Endothelial cell of umbilical vein (primary cell): ENCODE data around the gene RBSN. TPM values are rescaled to one million over a fixed set of nuclear protein-coding genes. Genes with fewer than 3 reads are reported as not detected.
"Not testable (repeated sequence)": the region's sequence is repeated elsewhere in the genome, so short reads cannot be mapped to it uniquely, and the experiment has no call there.

ENCODE experiments used
- BruUV-seq: library from RNA; stranded (reverse); fragments of 400-500 nt; replicated peaks from 2 replicates; lab custom pipeline; 2021; lab: Mats Ljungman, UMichigan
- CTCF ChIA-PET: fragments of 300-600, 350-600 bp; sonication (Branson Sonifier 250); formaldehyde crosslinking; loops from one replicate; lab custom pipeline; 2021; ENCODE audit warnings: antibody characterized with exemption, inconsistent platforms; lab: Charles Lee
- POLR2A ChIA-PET: fragments of 300-600, 350-600 bp; sonication (Branson Sonifier 250); formaldehyde crosslinking; loops from one replicate; lab custom pipeline; 2021; ENCODE audit warnings: antibody characterized with exemption, inconsistent platforms; lab: Charles Lee
- DNase-seq: peaks from one replicate; pipeline ENCODE4 v3.0.0-alpha.2; 2011; ENCODE audit warnings: low read depth, low spot score
- FAIRE-seq: peaks from 2 replicates; lab custom pipeline; 2011; peaks lifted over from hg19 to GRCh38; lab: Jason Lieb, UNC
- H2AFZ ChIP-seq: 2 replicates; pipeline ENCODE4 v1.6.0; 2012; ENCODE audit warnings: low read depth, low read length, control low read depth, inconsistent platforms
- H3K27ac ChIP-seq: 2 replicates; pipeline ENCODE4 v1.5.1; 2011; ENCODE audit warnings: low read depth, mild to moderate bottlenecking, control low read depth, low read length, moderate library complexity; ENCODE audit not compliant: insufficient read depth
- H3K27me3 ChIP-seq, 2 experiments: 2 replicates each; pipeline versions ENCODE4 v1.6.0 to v1.6.1; 2011; ENCODE audit warnings: low read length in 2 of 2, mixed read lengths in 1 of 2; ENCODE audit not compliant: control insufficient read depth in 2 of 2, insufficient read depth in 2 of 2
- H3K36me3 ChIP-seq, 2 experiments: 2 replicates in 1 of 2; 3 replicates in 1 of 2; pipeline ENCODE4 v1.5.1; 2011; ENCODE audit warnings: low read length in 2 of 2, mild to moderate bottlenecking in 1 of 2, moderate library complexity in 1 of 2; ENCODE audit not compliant: control insufficient read depth in 2 of 2, insufficient read depth in 2 of 2; ENCODE audit errors: extremely low read depth in 1 of 2
- H3K4me1 ChIP-seq: 3 replicates; pipeline ENCODE4 v1.5.1; 2011; ENCODE audit warnings: mild to moderate bottlenecking, low read length; ENCODE audit not compliant: control insufficient read depth, insufficient read depth; ENCODE audit errors: extremely low read depth
- H3K4me2 ChIP-seq: 2 replicates; pipeline ENCODE4 v1.6.1; 2011; ENCODE audit warnings: low read length, control low read depth, mixed read lengths; ENCODE audit not compliant: insufficient read depth
- H3K4me3 ChIP-seq, 3 experiments: fragments of 200-600 bp in 1 of 3; sonication (generic), shearing (Covaris generic) in 1 of 3; replicated peaks in 1 of 3; 2 replicates each; pipeline ENCODE4 v1.5.1; 2011 to 2016; ENCODE audit warnings: control low read depth in 3 of 3, low read length in 3 of 3, mild to moderate bottlenecking in 2 of 3, inconsistent platforms in 1 of 3, low read depth in 1 of 3, moderate library complexity in 1 of 3; ENCODE audit not compliant: insufficient read depth in 1 of 3
- H3K79me2 ChIP-seq: 2 replicates; pipeline ENCODE4 v1.6.0; 2012; ENCODE audit warnings: low read length, inconsistent platforms; ENCODE audit not compliant: control insufficient read depth, insufficient read depth
- H3K9ac ChIP-seq: replicated peaks from 2 replicates; pipeline ENCODE3; 2011; ENCODE audit warnings: low read length, control low read depth; ENCODE audit not compliant: insufficient read depth; ENCODE audit errors: extremely low read depth
- H3K9me1 ChIP-seq: replicated peaks from 3 replicates; pipeline ENCODE4 v1.6.0; 2011; ENCODE audit warnings: mild to moderate bottlenecking, low read length; ENCODE audit not compliant: control insufficient read depth, insufficient read depth; ENCODE audit errors: extremely low read depth
- H3K9me3 ChIP-seq: replicated peaks from 2 replicates; pipeline ENCODE4 v1.5.1; 2012; ENCODE audit warnings: low read length, inconsistent platforms; ENCODE audit not compliant: control insufficient read depth, insufficient read depth
- H4K20me1 ChIP-seq: replicated peaks from 2 replicates; pipeline ENCODE3; 2011; ENCODE audit warnings: mild to moderate bottlenecking, low read length; ENCODE audit not compliant: control insufficient read depth, insufficient read depth; ENCODE audit errors: extremely low read depth
- EZH2 ChIP-seq: IDR thresholded peaks from 2 replicates; pipeline ENCODE4 v1.6.1; 2012; ENCODE audit warnings: borderline replicate concordance, low read depth, mild to moderate bottlenecking, moderate library complexity, low read length, inconsistent platforms; ENCODE audit not compliant: severe bottlenecking
- FOS ChIP-seq: IDR thresholded peaks from 2 replicates; pipeline ENCODE4 v1.6.1; 2011; ENCODE audit warnings: mild to moderate bottlenecking, low read length, moderate library complexity, borderline replicate concordance; ENCODE audit not compliant: insufficient read depth
- GATA2 ChIP-seq: IDR thresholded peaks from 2 replicates; pipeline ENCODE4 v1.7.0; 2011; ENCODE audit warnings: low read depth, mild to moderate bottlenecking, moderate library complexity, mixed read lengths, low read length; ENCODE audit not compliant: insufficient read length, insufficient read depth
- JUN ChIP-seq: IDR thresholded peaks from 2 replicates; pipeline ENCODE4 v1.6.1; 2011; ENCODE audit warnings: borderline replicate concordance, low read depth; ENCODE audit not compliant: insufficient read length, insufficient read depth
- MYC ChIP-seq: IDR thresholded peaks from one replicate; pipeline ENCODE4 v1.6.1; 2011; ENCODE audit warnings: mild to moderate bottlenecking, low read depth, low read length
- POLR2A ChIP-seq: IDR thresholded peaks from 2 replicates; pipeline ENCODE4 v1.6.1; 2012; ENCODE audit warnings: low read depth, mild to moderate bottlenecking, control low read depth, low read length
- POLR2AphosphoS5 ChIP-seq: IDR thresholded peaks from 2 replicates; pipeline ENCODE4 v1.6.1; 2012; ENCODE audit warnings: low read depth, mild to moderate bottlenecking, control low read depth, low read length, moderate library complexity; ENCODE audit not compliant: insufficient read depth
- dilution Hi-C: fragments of 300-500 bp; cut with MboI; formaldehyde crosslinking; loops from one replicate; pipeline ENCODE4 v1.15.0; 2019; ENCODE audit warnings: low sequenced_read_pairs; ENCODE audit not compliant: extremely low pct_ligation_motif_present
- intact Hi-C: fragments of 100-400 bp; cut with micrococcal nuclease; formaldehyde crosslinking; loops from one replicate; pipeline ENCODE4 v1.10.0; 2022
- polyA plus RNA-seq, 4 experiments: library from polyadenylated mRNA; depleted of rRNA in 3 of 4; stranded (reverse) in 3 of 4; unstranded in 1 of 4; fragments of >200 nt; gene quantifications; 2 replicates each; pipeline versions ENCODE4 v1.2.1 to v1.2.3, GENCODE V29; 2011 to 2012; ENCODE audit warnings: missing spikeins in 1 of 4
- total RNA-seq: library from RNA; stranded (reverse); gene quantifications from 2 replicates; pipeline ENCODE4 v1.2.3, GENCODE V29; 2021
- TF ChIP-seq, protein P1 (sequence below), 2 donors: IDR thresholded peaks; 1 replicate in 1 of 2; 2 replicates in 1 of 2; pipeline ENCODE4 v1.5.1; 2011; ENCODE audit warnings: low read length in 2 of 2, mild to moderate bottlenecking in 2 of 2, moderate library complexity in 2 of 2, control low read depth in 1 of 2, inconsistent platforms in 1 of 2, low read depth in 1 of 2; ENCODE audit not compliant: insufficient read depth in 1 of 2; ENCODE audit errors: extremely low read depth in 1 of 2
- TF ChIP-seq, protein P2 (sequence below): IDR thresholded peaks from 2 replicates; pipeline ENCODE4 v1.6.1; 2011; ENCODE audit not compliant: insufficient read depth, insufficient read length

Gene RBSN
- total and polyA plus RNA-seq, 2 donors (not counting 3 experiments of a cell fraction or from before 2014, with no cell fraction given), result 6.7 to 23.6 TPM

GRCh38 chr3:15128403-15128802 lies 29.5 kb upstream of the RBSN start:
- POLR2A ChIA-PET, BruUV-seq, H3K9me3 ChIP-seq, H4K20me1 ChIP-seq, H2AFZ ChIP-seq, H3K4me2 ChIP-seq, H3K36me3 ChIP-seq, FAIRE-seq, DNase-seq, H3K79me2 ChIP-seq, H3K9me1 ChIP-seq, H3K27me3 ChIP-seq, H3K9ac ChIP-seq, H3K4me1 ChIP-seq, H3K27ac ChIP-seq, dilution Hi-C loops, intact Hi-C loops, H3K4me3 ChIP-seq: not testable (repeated sequence)
- CTCF ChIA-PET, result interaction anchor here (1.7 kb wide), 1 partner anchor 277 kb away, joined by 3 read pairs; no protein-coding TSS in a partner anchor

GRCh38 chr3:15126975-15127374 lies 28.0 kb upstream of the RBSN start:
- H3K4me1 ChIP-seq, H2AFZ ChIP-seq, H3K9me1 ChIP-seq, CTCF ChIA-PET, BruUV-seq, H3K36me3 ChIP-seq, H4K20me1 ChIP-seq, H3K27me3 ChIP-seq, H3K27ac ChIP-seq, H3K9me3 ChIP-seq, intact Hi-C loops, dilution Hi-C loops, H3K9ac ChIP-seq, FAIRE-seq, POLR2A ChIA-PET, DNase-seq, H3K4me2 ChIP-seq, H3K79me2 ChIP-seq, H3K4me3 ChIP-seq: not testable (repeated sequence)

- H3K9me1 ChIP-seq, result no peaks in the 10 kb centered on the region
- H3K4me3 ChIP-seq, result no peak overlapping the region
- H3K4me1 ChIP-seq, result no peaks in the 10 kb centered on the region
- H4K20me1 ChIP-seq, result no peaks in the 10 kb centered on the region
- H3K27ac ChIP-seq, result no peak overlapping the region
- no peaks in the 10 kb centered on the region for H3K36me3 ChIP-seq
- POLR2A ChIA-PET, result no interaction called here
- no peaks in the 10 kb centered on the region for H3K79me2 ChIP-seq
- no peak for TF ChIP-seq FOS
- TF ChIP-seq, protein P1, sequence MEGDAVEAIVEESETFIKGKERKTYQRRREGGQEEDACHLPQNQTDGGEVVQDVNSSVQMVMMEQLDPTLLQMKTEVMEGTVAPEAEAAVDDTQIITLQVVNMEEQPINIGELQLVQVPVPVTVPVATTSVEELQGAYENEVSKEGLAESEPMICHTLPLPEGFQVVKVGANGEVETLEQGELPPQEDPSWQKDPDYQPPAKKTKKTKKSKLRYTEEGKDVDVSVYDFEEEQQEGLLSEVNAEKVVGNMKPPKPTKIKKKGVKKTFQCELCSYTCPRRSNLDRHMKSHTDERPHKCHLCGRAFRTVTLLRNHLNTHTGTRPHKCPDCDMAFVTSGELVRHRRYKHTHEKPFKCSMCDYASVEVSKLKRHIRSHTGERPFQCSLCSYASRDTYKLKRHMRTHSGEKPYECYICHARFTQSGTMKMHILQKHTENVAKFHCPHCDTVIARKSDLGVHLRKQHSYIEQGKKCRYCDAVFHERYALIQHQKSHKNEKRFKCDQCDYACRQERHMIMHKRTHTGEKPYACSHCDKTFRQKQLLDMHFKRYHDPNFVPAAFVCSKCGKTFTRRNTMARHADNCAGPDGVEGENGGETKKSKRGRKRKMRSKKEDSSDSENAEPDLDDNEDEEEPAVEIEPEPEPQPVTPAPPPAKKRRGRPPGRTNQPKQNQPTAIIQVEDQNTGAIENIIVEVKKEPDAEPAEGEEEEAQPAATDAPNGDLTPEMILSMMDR (IDR thresholded peaks at IDR 0.05; ENCODE audit: extremely low read depth in 1 of 2, insufficient read depth in 1 of 2, low read depth in 1 of 2, low read length in 2 of 2), result no peak
- no peak for TF ChIP-seq GATA2
- no peak for TF ChIP-seq POLR2A
- no peak for TF ChIP-seq MYC
- no peak for TF ChIP-seq EZH2
- no peak for TF ChIP-seq JUN
- no peak for TF ChIP-seq POLR2AphosphoS5
- TF ChIP-seq, protein P2, sequence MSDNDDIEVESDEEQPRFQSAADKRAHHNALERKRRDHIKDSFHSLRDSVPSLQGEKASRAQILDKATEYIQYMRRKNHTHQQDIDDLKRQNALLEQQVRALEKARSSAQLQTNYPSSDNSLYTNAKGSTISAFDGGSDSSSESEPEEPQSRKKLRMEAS, result no peak
- H2AFZ ChIP-seq, result no peak overlapping the region
- no peak overlapping the region for H3K4me2 ChIP-seq
- H3K9ac ChIP-seq, result no peak overlapping the region
- no TSS peak for BruUV-seq
- DNase-seq (no peak), FAIRE-seq (no peak)
- H3K27me3 ChIP-seq, result no peaks in the 10 kb centered on the region
- intact Hi-C loops (no loop called here), dilution Hi-C loops (no loop called here)
- H3K9me3 ChIP-seq, result no peaks in the 10 kb centered on the region
- CTCF ChIA-PET, result no interaction called here
Measured at GRCh38 chr3:15122398-15122797, 23.4 kb upstream of the RBSN start.
